Heart left ventricle (tissue), 16 donors: ENCODE data around the gene PARVA. TPM values are rescaled to one million over a fixed set of nuclear protein-coding genes. Genes with fewer than 3 reads are reported as not detected.

Experiments used
- ATAC-seq, 4 donors: fragments of 200-7000 bp; cut with Tn5 transposase; one replicate each; pipeline ENCODE4 v1.9.1; 2020 to 2022; ENCODE audit warnings: moderate library complexity in 4 of 4, mild to moderate bottlenecking in 3 of 4, moderate number of reproducible peaks in 1 of 4
- DNase-seq, 5 donors: peaks; one replicate each; pipeline ENCODE4 v3.0.0-alpha.2; 2020
- H3K27ac ChIP-seq, 12 donors: fragments of 200-600 bp; sonication (generic) in 4 of 12; one replicate each; pipeline versions ENCODE4 v1.5.0 to v1.8.0; 2016 to 2022; ENCODE audit warnings: mild to moderate bottlenecking in 2 of 12
- H3K27me3 ChIP-seq, 9 donors: fragments of 200-600 bp; sonication (generic) in 2 of 9; one replicate each; pipeline versions ENCODE4 v1.5.1 to v1.8.0; 2016 to 2022; ENCODE audit warnings: mild to moderate bottlenecking in 3 of 9
- H3K36me3 ChIP-seq, 9 donors: fragments of 200-600 bp; sonication (generic) in 2 of 9; one replicate each; pipeline versions ENCODE4 v1.5.0 to v1.8.0; 2018 to 2022; ENCODE audit warnings: mild to moderate bottlenecking in 2 of 9
- H3K4me1 ChIP-seq, 12 donors: fragments of 200-600 bp; sonication (generic) in 4 of 12; one replicate each; pipeline versions ENCODE4 v1.5.0 to v1.8.0; 2016 to 2022; ENCODE audit warnings: mild to moderate bottlenecking in 3 of 12
- H3K4me3 ChIP-seq, 12 donors: fragments of 200-600 bp; sonication (generic) in 4 of 12; one replicate each; pipeline versions ENCODE4 v1.5.0 to v1.8.0; 2017 to 2022; ENCODE audit warnings: mild to moderate bottlenecking in 9 of 12, moderate library complexity in 4 of 12
- H3K9me3 ChIP-seq, 12 donors: fragments of 200-600 bp; sonication (generic) in 4 of 12; one replicate each; pipeline versions ENCODE4 v1.5.0 to v1.8.0; 2016 to 2022; ENCODE audit warnings: mild to moderate bottlenecking in 1 of 12
- CTCF ChIP-seq, 12 donors: fragments of 200-600 bp; sonication (generic) in 4 of 12; IDR thresholded peaks; one replicate each; pipeline versions ENCODE4 v1.5.0 to v1.8.0; 2018 to 2022; ENCODE audit warnings: antibody characterized with exemption in 12 of 12, mild to moderate bottlenecking in 5 of 12
- POLR2A ChIP-seq, 2 donors: fragments of 450-650 bp; IDR thresholded peaks; one replicate each; pipeline ENCODE4 v1.6.1; 2017; ENCODE audit warnings: antibody characterized with exemption in 2 of 2, mild to moderate bottlenecking in 2 of 2, moderate library complexity in 2 of 2
- WGBS, 4 donors: extraction: QIAGEN DNeasy Blood & Tissue Kit in 2 of 4; methylation state at CpG; one replicate each; pipeline versions ENCODE4 v1.1.5 to v1.1.7; 2013 to 2018; 5-methylcytosine and 5-hydroxymethylcytosine counted together
- intact Hi-C, 10 donors: fragments of 100-400 bp; cut with DNase I; formaldehyde crosslinking; loops; one replicate each; pipeline versions ENCODE4 v1.11.1 to v1.14.2; 2022
- polyA plus RNA-seq, 2 donors: library from polyadenylated mRNA; stranded (reverse); fragments of 200-250 nt; gene quantifications; one replicate each; pipeline ENCODE4 v1.2.3, GENCODE V29; 2013
- total RNA-seq, 9 donors: library from RNA; depleted of rRNA in 2 of 9; stranded (reverse); fragments of >200 nt in 2 of 9; fragmentation: NEBNext Ultra II Directional in 3 of 9; extraction: Animal tissue kit (Norgen Biotek cat#: 25700) in 3 of 9; gene quantifications; one replicate each; pipeline versions ENCODE4 v1.1.0 to v1.2.4, GENCODE V29; 2016 to 2023
- donor health status: ischemic (EF 13 %, LVEDD 7.1; RV severe dilation, severe dysfunction).
- donor health status: healthy with polysubstance abuse.
- donor health status: DM: no; HTN: yes; CAD: no.
- donor health status: DM: no; HTN: no; CAD: no.
- donor health status: ischemic (EF 25% LVEDD 6.9; RV normal size, moderate dysfunction).
- donor health status: ischemic (EF 25% LVEDD 5.7; RV mildly dilated, moderate dysfunction).
- donor health status: healthy.
- donor health status: DM: yes; HTN: yes; CAD: no.
- donor health status: ischemic (EF 35%, LVEDD 5.7; RV mildly dilated, moderate dysfunction).
- donor health status: nonischemic (EF 11% LVEDD 7.7; RV severe dilation, severe dysfunction).
- donor health status: DM: yes; HTN: yes; CAD: no.
- donor health status: PGD.
- donor health status: ischemic (EF 29% LVEDD 5.4; RV normal size, mild dysfunction).
- donor health status: nonischemic (EF 23%, LVEDD 6.1; RV moderate dilation, normal function).

Gene PARVA
- total and polyA plus RNA-seq, 11 donors: 22.7 to 99.2 (median 65.9) TPM

- no peaks in the 10 kb centered on the region for H3K27me3 ChIP-seq
- peaks cover 0 to 56% (median 32%) of the 10 kb centered on the region in 9 donors for H3K36me3 ChIP-seq
- H3K4me3 ChIP-seq: no peak overlapping the region
- peaks cover 0 to 10% (median 4%) of the 10 kb centered on the region in 12 donors for H3K4me1 ChIP-seq
- 85 to 91% (median 85%) methylated on average over 7 of the region's 7 CpGs for WGBS, 4 donors
- no peaks in the 10 kb centered on the region for H3K9me3 ChIP-seq
- DNase-seq: no peak
- no peak overlapping the region for H3K27ac ChIP-seq
- TF ChIP-seq POLR2A (IDR thresholded peaks at IDR 0.05): no peak
- no peak for TF ChIP-seq CTCF (IDR thresholded peaks at IDR 0.05)
- intact Hi-C loops: loop anchor here in 3 of 10 donors (5.0 to 10.0 kb wide), 3 partner anchors 85 to 395 kb away; no protein-coding TSS in a partner anchor
- peak in 1 of 4 donors; percentile 7 for ATAC-seq
These were observed 120.1 kb downstream of the PARVA start for GRCh38 chr11:12497431-12497830.

- no peak for DNase-seq
- 95 to 98% (median 96%) methylated on average over 3 of the region's 3 CpGs for WGBS, 4 donors
- intact Hi-C loops: loop anchor here in 3 of 10 donors (5.0 to 10.0 kb wide), 3 partner anchors 87 to 393 kb away; no protein-coding TSS in a partner anchor
- Histone ChIP-seq H3K36me3 (peaks cover 0 to 58% (median 32%) of the 10 kb centered on the region in 9 donors), H3K27me3 (no peaks in the 10 kb centered on the region), H3K4me1 (peaks cover 0 to 24% (median 8%) of the 10 kb centered on the region in 12 donors), H3K4me3 (no peak overlapping the region), H3K27ac (no peak overlapping the region), H3K9me3 (no peaks in the 10 kb centered on the region)
- TF ChIP-seq POLR2A (IDR thresholded peaks at IDR 0.05) (no peak), CTCF (IDR thresholded peaks at IDR 0.05) (no peak)
- ATAC-seq: no peak
These were observed 121.7 kb downstream of the PARVA start for GRCh38 chr11:12499071-12499470.

- intact Hi-C loops: loop anchor here in 1 of 10 donors (10.0 kb wide), 1 partner anchor 87 kb away; no protein-coding TSS in a partner anchor
- TF ChIP-seq POLR2A (IDR thresholded peaks at IDR 0.05) (no peak), CTCF (IDR thresholded peaks at IDR 0.05) (no peak)
- H3K36me3 ChIP-seq: peaks cover 0 to 61% (median 38%) of the 10 kb centered on the region in 9 donors
- no peak for DNase-seq
- H3K9me3 ChIP-seq: no peaks in the 10 kb centered on the region
- 86 to 98% (median 97%) methylated on average over 2 of the region's 2 CpGs for WGBS, 4 donors
- no peaks in the 10 kb centered on the region for H3K27me3 ChIP-seq
- H3K27ac ChIP-seq: peak overlapping the region in 2 of 12 donors; percentile 24 to 56
- H3K4me1 ChIP-seq: peaks cover 0 to 27% (median 8%) of the 10 kb centered on the region in 12 donors
- H3K4me3 ChIP-seq: no peak overlapping the region
- ATAC-seq: no peak
These were observed 124.7 kb downstream of the PARVA start for GRCh38 chr11:12502046-12502445.

GRCh38 chr11:12503039-12503484, 125.7 kb downstream of the PARVA start:
- intact Hi-C loops: loop anchor here in 1 of 10 donors (10.0 kb wide), 1 partner anchor 88 kb away; no protein-coding TSS in a partner anchor
- 73 to 83% (median 79%) methylated on average over 3 of the region's 3 CpGs for WGBS, 4 donors
- peaks cover 0 to 34% (median 9%) of the 10 kb centered on the region in 12 donors for H3K4me1 ChIP-seq
- DNase-seq (peak in 1 of 5 donors; percentile 54), ATAC-seq (peak in 3 of 4 donors; percentile 56 to 81 (median 80))
- H3K4me3 ChIP-seq: no peak overlapping the region
- peak overlapping the region in 1 of 12 donors; percentile 61 for H3K27ac ChIP-seq
- H3K27me3 ChIP-seq: no peaks in the 10 kb centered on the region
- no peak for TF ChIP-seq CTCF (IDR thresholded peaks at IDR 0.05)
- peaks cover 0 to 51% (median 33%) of the 10 kb centered on the region in 9 donors for H3K36me3 ChIP-seq
- no peaks in the 10 kb centered on the region for H3K9me3 ChIP-seq
